ENCODE data around the gene ABCF2. TPM values are rescaled to one million over a fixed set of nuclear protein-coding genes. Genes with fewer than 3 reads are reported as not detected.

The ABCF2 gene
- total and polyA plus RNA-seq, 2 donors (not counting 1 experiment from before 2014, with no cell fraction given), result 16.1 to 30.2 TPM

GRCh38 chr7:151272405-151272804, 45.4 kb upstream of the ABCF2 start:
- Histone ChIP-seq H3K27me3 (replicated peaks in 1 of 4; ENCODE audit: control extremely low read depth in 1 of 4, control insufficient read depth in 3 of 4, insufficient read depth in 4 of 4, low read length in 3 of 4) (peaks cover 0 to 22% (median 4%) of the 10 kb centered on the region in 4 experiments), H2AFZ (ENCODE audit: insufficient read depth, low read depth, low read length, poor library complexity, severe bottlenecking) (no peak overlapping the region), H3K9me3 (ENCODE audit: control extremely low read depth in 1 of 3, control insufficient read depth in 2 of 3, insufficient read depth in 1 of 3, low read length in 2 of 3) (no peaks in the 10 kb centered on the region), H3K4me3 (ENCODE audit: control extremely low read depth in 1 of 5, extremely low read depth in 1 of 5, insufficient read depth in 1 of 5, low read depth in 2 of 5, low read length in 4 of 5) (no peak overlapping the region), H3K4me1 (ENCODE audit: control insufficient read depth in 2 of 2, insufficient read depth in 2 of 2, low read length in 2 of 2) (peaks cover 4 to 10% of the 10 kb centered on the region in 2 donors), H3K27ac (ENCODE audit: low read length in 2 of 2) (no peak overlapping the region), H3K4me2 (replicated peaks; ENCODE audit: low read depth, low read length, poor library complexity, severe bottlenecking) (no peak overlapping the region), H4K20me1 (ENCODE audit: control insufficient read depth, insufficient read depth, low read length, poor library complexity, severe bottlenecking) (no peaks in the 10 kb centered on the region), H3K36me3 (replicated peaks in 1 of 2; ENCODE audit: control extremely low read depth in 1 of 2, control insufficient read depth in 1 of 2, extremely low read depth in 1 of 2, insufficient read depth in 2 of 2, low read length in 1 of 2) (no peaks in the 10 kb centered on the region), H3K9ac (ENCODE audit: low read length) (no peak overlapping the region), H3K79me2 (ENCODE audit: control insufficient read depth, insufficient read depth, low read length) (no peaks in the 10 kb centered on the region)
- Mint-ChIP-seq H3K4me3 (no peak overlapping the region), H3K4me1 (peaks cover 8% of the 10 kb centered on the region), H3K27me3 (peaks cover 33% of the 10 kb centered on the region), H3K9me3 (ENCODE audit: insufficient read depth) (no peaks in the 10 kb centered on the region), H3K27ac (no peak overlapping the region)
- intact Hi-C loops (cut with micrococcal nuclease), result no loop called here
- 96% methylated on average over 9 of the region's 10 CpGs for WGBS (ENCODE audit: insufficient coverage)
- ChIA-PET POLR2A (no interaction called here), CTCF (no interaction called here)
- ATAC-seq (ENCODE audit: low read depth) (no peak), DNase-seq (no peak)
- TF ChIP-seq EZH2 (IDR thresholded peaks at IDR 0.05; ENCODE audit: borderline replicate concordance, insufficient read depth, low read depth, low read length, poor library complexity, severe bottlenecking) (no peak), CTCF (IDR thresholded peaks at IDR 0.05) (no peak)

GRCh38 chr7:151271699-151272355, 44.8 kb upstream of the ABCF2 start:
- H3K9ac ChIP-seq (ENCODE audit: low read length), result no peak overlapping the region
- no peak overlapping the region for H3K4me2 ChIP-seq (replicated peaks; ENCODE audit: low read depth, low read length, poor library complexity, severe bottlenecking)
- no peaks in the 10 kb centered on the region for H3K9me3 ChIP-seq (ENCODE audit: control extremely low read depth in 1 of 3, control insufficient read depth in 2 of 3, insufficient read depth in 1 of 3, low read length in 2 of 3)
- no peak for ATAC-seq (ENCODE audit: low read depth)
- CTCF ChIA-PET, result no interaction called here
- H3K36me3 ChIP-seq (replicated peaks in 1 of 2; ENCODE audit: control extremely low read depth in 1 of 2, control insufficient read depth in 1 of 2, extremely low read depth in 1 of 2, insufficient read depth in 2 of 2, low read length in 1 of 2), result no peaks in the 10 kb centered on the region
- POLR2A ChIA-PET, result no interaction called here
- intact Hi-C loops (cut with micrococcal nuclease), result no loop called here
- no peak overlapping the region for H2AFZ ChIP-seq (ENCODE audit: insufficient read depth, low read depth, low read length, poor library complexity, severe bottlenecking)
- peaks cover 4% of the 10 kb centered on the region for H3K4me1 Mint-ChIP-seq
- H4K20me1 ChIP-seq (ENCODE audit: control insufficient read depth, insufficient read depth, low read length, poor library complexity, severe bottlenecking), result no peaks in the 10 kb centered on the region
- 46% methylated on average over 6 of the region's 7 CpGs for WGBS (ENCODE audit: insufficient coverage)
- H3K4me3 ChIP-seq (ENCODE audit: control extremely low read depth in 1 of 5, extremely low read depth in 1 of 5, insufficient read depth in 1 of 5, low read depth in 2 of 5, low read length in 4 of 5), result no peak overlapping the region
- H3K9me3 Mint-ChIP-seq (ENCODE audit: insufficient read depth), result no peaks in the 10 kb centered on the region
- no peak overlapping the region for H3K4me3 Mint-ChIP-seq
- no peaks in the 10 kb centered on the region for H3K79me2 ChIP-seq (ENCODE audit: control insufficient read depth, insufficient read depth, low read length)
- TF ChIP-seq EZH2 (IDR thresholded peaks at IDR 0.05; ENCODE audit: borderline replicate concordance, insufficient read depth, low read depth, low read length, poor library complexity, severe bottlenecking) (no peak), CTCF (IDR thresholded peaks at IDR 0.05) (no peak)
- H3K27ac Mint-ChIP-seq, result no peak overlapping the region
- peaks cover 0 to 17% (median 2%) of the 10 kb centered on the region in 4 experiments for H3K27me3 ChIP-seq (replicated peaks in 1 of 4; ENCODE audit: control extremely low read depth in 1 of 4, control insufficient read depth in 3 of 4, insufficient read depth in 4 of 4, low read length in 3 of 4)
- peaks cover 0 to 7% of the 10 kb centered on the region in 2 donors for H3K4me1 ChIP-seq (ENCODE audit: control insufficient read depth in 2 of 2, insufficient read depth in 2 of 2, low read length in 2 of 2)
- no peak overlapping the region for H3K27ac ChIP-seq (ENCODE audit: low read length in 2 of 2)
- DNase-seq, result no peak
- H3K27me3 Mint-ChIP-seq, result peaks cover 34% of the 10 kb centered on the region
